SU-DHL-6 (cell line): ENCODE data around the gene SUOX.

Experiments
- EZH2phosphoT487 ChIP-seq: fragments of 200-600 bp; sonication (generic), shearing (Covaris generic); conservative IDR thresholded peaks from 2 replicates; pipeline ENCODE4 v1.6.1; 2018; ENCODE audit warnings: mild to moderate bottlenecking, antibody characterized with exemption, low read length, moderate library complexity, mixed read lengths
- TF ChIP-seq, protein P1 (sequence below): fragments of 200-600 bp; sonication (generic); IDR thresholded peaks from one replicate; pipeline ENCODE4 v1.5.1; 2017; ENCODE audit warnings: antibody characterized with exemption, mild to moderate bottlenecking, low read length, moderate library complexity; ENCODE audit not compliant: insufficient read depth, poor library complexity, severe bottlenecking

DNA sequence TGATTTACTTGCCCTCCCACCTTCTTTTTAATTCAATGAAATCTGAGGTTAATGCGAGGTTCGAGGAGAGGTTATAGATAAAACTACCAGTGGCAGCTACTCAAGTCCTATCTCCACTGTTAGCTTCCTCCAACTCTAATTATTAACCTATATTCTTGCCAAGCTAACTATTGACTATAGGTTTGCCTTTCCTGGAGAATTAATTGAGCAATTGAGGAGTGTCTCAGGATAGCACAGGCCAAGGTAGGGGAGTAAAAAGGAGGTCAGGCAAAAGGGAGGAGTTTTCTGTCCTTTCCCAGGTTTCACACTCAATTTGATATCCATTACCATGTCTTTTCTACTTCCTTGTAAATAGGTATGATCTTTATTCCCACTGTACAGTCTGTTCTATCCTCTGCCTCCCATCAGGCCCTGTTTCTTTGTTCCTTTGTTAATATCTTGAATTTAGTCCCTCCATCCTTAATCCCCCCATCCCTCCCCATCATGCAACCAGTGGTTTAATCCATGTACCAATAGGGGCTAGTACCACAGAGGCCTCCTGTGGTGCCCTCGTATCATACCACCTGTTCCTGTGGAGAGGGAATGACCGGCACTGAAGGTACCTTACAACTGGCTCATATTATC, 3.7 kb upstream of the SUOX start:
- no peak for TF ChIP-seq EZH2phosphoT487
- TF ChIP-seq, protein P1, sequence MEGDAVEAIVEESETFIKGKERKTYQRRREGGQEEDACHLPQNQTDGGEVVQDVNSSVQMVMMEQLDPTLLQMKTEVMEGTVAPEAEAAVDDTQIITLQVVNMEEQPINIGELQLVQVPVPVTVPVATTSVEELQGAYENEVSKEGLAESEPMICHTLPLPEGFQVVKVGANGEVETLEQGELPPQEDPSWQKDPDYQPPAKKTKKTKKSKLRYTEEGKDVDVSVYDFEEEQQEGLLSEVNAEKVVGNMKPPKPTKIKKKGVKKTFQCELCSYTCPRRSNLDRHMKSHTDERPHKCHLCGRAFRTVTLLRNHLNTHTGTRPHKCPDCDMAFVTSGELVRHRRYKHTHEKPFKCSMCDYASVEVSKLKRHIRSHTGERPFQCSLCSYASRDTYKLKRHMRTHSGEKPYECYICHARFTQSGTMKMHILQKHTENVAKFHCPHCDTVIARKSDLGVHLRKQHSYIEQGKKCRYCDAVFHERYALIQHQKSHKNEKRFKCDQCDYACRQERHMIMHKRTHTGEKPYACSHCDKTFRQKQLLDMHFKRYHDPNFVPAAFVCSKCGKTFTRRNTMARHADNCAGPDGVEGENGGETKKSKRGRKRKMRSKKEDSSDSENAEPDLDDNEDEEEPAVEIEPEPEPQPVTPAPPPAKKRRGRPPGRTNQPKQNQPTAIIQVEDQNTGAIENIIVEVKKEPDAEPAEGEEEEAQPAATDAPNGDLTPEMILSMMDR: no peak
